Ecto neural progenitor cell (in vitro differentiated cells): ENCODE measurements around the gene HTR2B.
"Not testable (repeated sequence)": the region's sequence is repeated elsewhere in the genome, so short reads cannot be mapped to it uniquely, and the experiment has no call there.

Source experiments
- DNase-seq: peaks from one replicate; pipeline ENCODE4 v3.0.0-alpha.2; 2018; ENCODE audit warnings: low spot score

HTR2B gene

DNA sequence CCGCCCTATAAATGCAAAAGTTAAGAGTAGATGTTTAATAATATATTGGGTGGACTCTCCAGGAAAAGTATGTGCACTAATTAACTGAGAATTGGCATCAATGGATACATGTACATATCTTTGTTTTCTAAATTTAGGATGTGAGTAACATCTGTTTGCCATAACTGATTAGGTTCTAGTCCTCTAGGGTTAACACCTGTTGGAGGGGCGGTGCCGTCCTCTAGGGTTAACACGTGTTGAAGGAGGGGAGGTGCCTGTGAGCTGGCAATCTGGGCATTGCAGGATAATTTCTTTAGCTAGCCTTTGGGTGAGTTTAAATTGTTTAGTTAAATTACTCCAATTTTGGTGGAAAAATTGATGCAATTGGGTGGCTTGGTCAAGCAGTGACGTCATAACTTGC, 30.9 kb downstream of the HTR2B start:
- DNase-seq: no peak

DNA sequence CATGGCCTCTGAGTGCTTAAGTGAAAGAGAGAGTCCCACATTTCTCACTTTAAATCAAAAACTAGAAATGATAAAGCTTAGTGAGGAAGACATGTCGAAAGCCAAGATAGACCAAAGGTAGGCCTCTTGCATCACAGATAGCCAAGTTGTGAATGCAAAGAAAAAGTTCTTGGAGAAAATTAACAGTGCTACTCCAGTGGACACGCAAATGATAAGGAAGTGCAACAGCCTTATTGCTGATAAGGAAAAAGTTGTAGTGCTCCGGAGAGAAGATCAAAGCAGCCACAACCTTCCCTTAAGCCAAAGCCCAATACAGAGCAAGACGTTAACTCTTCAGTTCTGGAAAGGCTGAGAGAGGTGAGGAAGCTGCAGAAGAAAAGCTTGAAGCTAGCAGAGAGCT, 36.1 kb downstream of the HTR2B start:
- no peak for DNase-seq

DNA sequence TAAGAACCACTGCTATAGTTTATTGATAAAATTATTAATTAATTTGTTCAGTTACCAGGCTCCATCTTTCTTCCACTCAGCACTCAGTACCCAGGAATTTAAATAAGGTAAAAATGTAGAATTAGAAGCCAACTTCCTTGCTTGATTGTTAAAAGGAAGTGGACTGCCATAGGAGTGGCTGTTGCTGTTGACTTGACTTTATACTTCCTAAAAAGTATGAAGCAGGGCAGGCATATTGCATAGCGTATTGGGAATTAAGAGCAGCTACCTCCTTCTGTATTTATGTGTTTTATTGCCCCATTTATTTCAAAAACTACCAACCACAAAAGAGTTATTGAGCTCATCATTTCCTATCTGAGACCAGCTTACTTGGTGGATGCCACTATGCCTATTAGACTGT, 40.3 kb downstream of the HTR2B start:
- no peak for DNase-seq

DNA sequence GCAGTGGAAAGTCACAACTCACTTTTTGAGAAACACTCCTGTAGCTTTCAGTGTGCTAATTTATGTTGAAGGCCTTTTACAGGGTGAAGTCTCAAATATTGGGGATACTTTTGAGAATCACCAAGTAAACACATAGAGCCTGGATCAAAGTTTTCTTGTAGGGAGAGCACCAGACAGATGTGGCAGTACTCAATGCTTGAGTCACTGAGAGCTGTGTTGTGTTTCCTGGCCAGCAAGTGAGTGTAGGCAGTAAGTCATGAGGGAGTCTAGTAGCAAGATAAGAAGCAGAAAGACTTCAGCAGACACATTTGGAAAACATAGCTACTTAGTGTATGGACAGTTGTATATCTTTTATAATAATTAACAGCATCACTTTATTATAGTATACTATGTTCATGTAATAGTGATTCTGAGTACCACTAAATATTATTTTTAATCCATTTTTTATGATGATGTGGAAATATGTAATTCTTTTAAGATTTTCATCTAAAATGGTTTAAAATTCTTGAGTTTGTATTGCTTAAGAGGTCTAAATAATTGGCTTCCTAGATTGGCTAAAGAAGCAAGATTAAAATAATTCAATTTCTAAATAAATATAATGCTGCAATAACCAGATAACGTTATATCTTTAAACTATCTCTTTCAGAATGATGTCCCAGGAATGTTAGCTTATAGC, 55.3 kb downstream of the HTR2B start:
- no peak for DNase-seq

DNA sequence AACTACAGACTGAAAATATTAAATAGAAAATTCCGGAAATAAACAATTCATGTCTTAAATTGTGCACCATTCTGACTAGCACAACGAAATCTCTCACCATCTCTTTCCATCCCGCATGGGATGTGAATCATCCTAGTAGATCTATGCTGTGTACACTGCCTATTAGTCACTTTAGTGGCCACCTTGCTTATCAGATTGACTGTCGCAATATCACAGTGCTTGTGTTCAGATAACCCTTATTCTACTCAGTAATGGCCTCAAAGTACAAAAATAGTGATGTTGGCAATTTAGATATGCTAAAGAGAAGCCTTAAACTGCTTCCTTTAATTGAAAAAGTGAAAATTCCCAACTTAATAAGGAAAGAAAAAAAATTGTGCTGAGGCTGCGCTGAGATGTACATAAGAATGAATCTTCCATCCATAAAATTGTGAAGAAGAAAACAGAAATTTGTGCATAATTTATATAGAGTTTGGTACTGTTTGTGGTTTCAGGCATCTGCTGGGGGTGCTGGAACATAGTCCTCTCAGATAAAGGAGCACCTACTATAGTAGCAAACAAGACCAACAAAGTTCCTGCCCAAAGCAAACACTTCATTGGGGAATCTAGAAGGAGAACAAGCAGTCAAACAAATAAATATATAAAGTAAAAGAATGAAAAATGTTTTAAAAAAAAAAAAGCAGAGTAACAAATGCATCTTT, 56.2 kb downstream of the HTR2B start:
- no peak for DNase-seq

DNA sequence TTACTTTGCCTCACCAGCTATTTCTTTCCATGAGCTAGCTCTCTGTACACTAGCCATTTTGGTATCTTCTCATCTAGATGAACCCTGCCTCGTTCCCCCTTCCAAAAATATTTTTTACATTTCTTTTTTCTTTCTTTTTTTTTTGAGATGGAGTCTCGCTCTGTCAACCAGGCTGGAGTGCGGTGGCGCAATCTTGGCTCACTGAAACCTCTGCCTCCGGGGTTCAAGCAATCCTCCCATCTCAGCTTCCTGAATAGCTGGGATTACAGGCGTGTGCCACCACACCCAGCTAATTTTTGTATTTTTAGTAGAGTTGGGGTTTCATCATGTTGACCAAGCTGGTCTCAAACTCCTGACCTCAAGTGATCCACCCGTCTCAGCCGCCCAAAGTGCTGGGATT, 57.3 kb downstream of the HTR2B start:
- not testable (repeated sequence) for DNase-seq

DNA sequence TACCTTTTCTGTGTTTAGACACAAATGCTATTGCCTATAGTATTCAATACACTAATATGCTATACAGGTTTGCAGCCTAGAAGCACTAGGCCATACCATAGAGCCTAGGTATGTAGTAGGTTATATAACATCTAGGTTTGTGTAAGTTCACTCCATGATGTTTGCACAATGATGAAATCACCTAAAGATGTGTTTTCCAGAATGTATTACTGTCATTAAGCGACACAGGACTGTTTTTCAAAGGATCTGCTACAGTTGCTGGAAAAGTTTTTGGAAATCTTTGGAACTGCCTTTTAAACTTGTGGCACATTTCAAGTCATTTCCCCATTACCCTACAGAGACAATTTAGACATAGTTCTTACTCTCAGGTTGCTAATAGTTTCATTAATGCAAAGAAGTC, 58.9 kb downstream of the HTR2B start:
- DNase-seq: no peak

DNA sequence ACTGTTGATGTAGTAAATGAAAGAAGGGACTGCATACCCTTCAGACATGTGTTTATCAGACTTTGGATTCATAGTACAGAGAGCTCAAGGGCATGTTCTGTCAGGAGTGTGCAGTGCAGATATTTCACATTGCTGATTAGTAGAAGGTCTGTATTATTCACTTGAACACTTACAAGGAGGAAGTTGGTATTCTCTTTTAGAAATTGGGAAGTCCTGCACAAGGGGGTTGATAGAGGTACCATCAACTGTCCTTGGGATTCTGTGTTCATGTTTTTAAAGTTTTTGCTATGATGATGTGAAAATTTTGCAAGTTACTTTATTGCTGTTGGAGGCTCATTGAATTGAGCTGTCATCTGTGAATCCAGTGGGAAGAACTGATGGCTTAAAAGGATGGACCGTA, 61.5 kb downstream of the HTR2B start:
- DNase-seq: no peak

DNA sequence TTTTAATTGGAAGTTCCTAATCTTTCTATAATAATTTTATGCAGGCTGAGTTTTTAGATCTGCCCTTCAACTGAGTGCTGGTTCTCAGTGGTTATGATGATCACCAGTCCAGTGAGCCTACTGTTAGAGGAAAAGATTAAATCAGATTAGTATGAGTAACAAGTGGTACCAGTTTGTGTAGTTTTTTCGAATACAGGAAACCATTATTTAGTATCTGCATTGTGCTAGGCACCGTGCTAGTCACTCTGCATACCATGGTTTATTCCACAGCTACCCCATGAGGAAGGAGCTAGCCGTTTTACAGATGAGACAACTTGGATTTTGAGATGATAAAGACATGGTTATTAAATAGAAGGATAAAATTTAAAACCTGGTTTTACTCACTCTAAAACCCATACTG, 62.1 kb downstream of the HTR2B start:
- DNase-seq: no peak

DNA sequence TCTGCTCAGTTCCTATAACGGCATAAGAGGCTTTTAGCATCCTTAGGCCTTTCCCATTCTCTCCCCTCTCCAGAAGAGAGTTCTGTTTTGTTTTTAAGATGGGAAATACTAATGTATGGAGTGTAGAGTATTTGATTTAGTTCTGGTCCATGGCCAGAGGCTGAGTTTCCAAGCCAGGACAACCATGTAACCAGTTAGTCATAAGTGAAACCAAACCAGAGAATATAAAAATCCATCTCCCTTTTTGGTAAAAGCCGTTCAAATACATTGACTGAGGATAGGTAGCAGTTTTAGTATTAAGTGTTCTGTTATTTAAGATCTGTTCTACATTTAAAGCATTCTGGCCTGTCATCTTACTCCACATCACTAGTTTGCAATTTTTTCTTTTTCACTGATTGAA, 65.1 kb downstream of the HTR2B start:
- no peak for DNase-seq

DNA sequence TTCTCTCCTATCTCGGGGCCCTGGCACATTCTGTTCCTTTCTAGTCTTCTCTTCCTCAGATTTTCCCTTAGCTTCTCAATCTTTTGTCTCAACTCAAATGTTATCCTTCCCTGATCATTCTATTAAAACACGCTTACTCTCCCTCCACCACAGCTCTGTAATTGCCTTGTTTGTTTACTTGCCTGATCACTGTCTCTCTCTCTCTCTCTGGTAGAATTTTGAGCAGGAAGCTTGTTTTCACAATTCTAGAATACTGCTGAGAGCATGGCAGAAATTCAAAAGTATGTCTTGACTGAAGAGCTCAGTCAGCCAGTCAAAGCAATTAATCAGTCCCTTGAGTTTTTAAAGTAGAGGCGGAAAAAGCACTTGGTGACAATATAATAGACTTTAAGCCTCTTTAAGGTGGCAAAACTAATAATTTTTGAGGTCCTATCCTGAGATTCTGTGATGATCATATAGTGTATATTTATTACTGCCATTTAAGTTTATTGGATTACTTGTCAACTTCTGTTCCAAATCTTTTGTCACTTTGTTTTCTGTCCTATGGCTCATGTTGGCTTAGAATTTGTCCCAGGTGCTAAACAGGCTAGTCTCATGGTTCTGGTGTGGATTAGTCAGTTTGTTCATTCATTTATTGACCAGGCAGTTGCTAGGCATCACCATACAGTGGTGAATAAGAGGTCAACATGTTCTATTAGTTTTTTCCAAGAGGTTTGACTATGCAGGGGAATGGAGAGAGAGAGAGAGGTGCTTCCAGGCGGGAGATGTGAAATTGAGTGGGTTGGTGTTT, 65.9 kb downstream of the HTR2B start:
- DNase-seq: no peak
